HG03175 (cell line): ENCODE results near the gene FGA.
"Not testable (repeated sequence)": the region's sequence is repeated elsewhere in the genome, so short reads cannot be mapped to it uniquely, and the experiment has no call there.

Source experiments
- ATAC-seq: cut with Tn5 transposase; IDR thresholded peaks from one replicate; pipeline ENCODE4 v1.9.1; 2021; ENCODE audit warnings: mild to moderate bottlenecking, moderate library complexity; ENCODE audit not compliant: unreplicated experiment

Gene FGA

GRCh38 chr4:154608361-154609252 lies 18.1 kb upstream of the FGA start:
- ATAC-seq, result no peak

- ATAC-seq, result no peak
These were observed 16.5 kb upstream of the FGA start for GRCh38 chr4:154606728-154607723.

- no peak for ATAC-seq
These were observed 14.2 kb upstream of the FGA start for GRCh38 chr4:154604696-154605200.

- ATAC-seq, result no peak
These were observed 12.7 kb upstream of the FGA start for GRCh38 chr4:154603033-154603943.

DNA sequence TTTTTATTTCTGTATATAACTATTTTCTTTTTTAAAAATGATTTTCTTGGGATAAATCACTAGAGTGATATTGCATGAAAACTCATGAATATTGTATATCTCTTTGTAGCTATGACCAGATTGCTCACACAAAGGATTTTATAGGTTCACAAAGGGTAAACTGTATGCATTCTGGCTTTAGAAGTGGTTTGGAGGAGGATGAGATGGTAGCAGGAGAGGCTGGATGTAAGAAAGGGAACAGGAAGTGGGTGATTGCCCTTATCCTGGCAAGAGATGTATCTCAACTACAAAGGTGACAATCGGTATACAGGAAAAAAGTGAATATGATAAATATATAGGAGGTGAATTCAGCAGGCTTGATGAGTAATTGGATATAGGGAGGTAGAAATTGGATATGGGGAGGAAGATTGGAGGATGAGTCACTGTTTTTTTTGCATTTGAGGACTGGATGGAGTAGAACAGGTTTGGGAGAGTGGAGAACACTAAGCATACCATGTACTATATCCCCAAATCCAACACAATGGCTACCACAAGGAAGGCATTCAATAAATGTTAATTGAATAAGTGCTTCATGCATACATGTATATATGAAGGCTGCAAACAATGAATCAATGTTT lies 12.0 kb upstream of the FGA start:
- ATAC-seq, result no peak

- no peak for ATAC-seq
These were observed 7.5 kb upstream of the FGA start for GRCh38 chr4:154597798-154598774.

DNA sequence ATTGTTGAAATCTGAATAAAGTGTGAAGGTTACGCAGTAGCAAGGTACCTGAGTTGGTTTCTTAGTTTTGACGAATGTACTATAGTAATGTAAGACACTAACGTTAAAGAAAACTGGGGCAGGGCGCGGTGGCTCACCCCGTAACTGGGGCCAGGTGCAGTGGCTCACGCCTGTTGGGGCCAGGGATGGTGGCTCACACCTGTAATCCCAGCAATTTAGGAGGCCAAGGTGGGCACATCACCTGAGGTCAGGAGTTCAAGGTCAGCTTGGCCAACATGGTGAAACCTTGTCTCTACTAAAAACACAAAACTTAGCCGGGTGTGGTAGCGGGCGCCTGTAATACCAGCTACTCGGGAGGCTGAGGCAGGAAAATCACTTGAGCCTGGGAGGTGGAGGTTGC lies 6.7 kb upstream of the FGA start:
- ATAC-seq, result not testable (repeated sequence)

GRCh38 chr4:154595807-154596206 lies 5.3 kb upstream of the FGA start:
- ATAC-seq, result no peak

DNA sequence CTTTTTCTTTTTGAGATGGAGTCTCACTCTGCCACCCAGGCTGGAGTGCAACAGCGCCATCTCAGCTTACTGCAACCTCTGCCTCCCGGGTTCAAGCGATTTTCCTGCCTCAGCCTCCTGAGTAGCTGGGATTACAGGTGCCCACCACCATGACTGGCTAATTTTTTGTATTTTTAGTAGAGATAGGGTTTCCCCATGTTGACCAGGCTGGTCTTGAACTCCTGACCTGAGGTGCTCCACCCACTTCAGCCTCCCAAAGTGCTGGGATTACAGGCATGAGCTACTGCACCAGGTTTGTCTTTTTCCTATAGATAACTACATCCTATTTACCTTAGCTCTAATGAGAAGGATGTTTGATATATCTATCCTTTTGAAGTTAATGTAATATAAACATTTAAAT lies 3.8 kb upstream of the FGA start:
- not testable (repeated sequence) for ATAC-seq

GRCh38 chr4:154593868-154594267 lies 3.3 kb upstream of the FGA start:
- no peak for ATAC-seq

- no peak for ATAC-seq
These were observed 1.3 kb upstream of the FGA start for GRCh38 chr4:154591890-154592289.

DNA sequence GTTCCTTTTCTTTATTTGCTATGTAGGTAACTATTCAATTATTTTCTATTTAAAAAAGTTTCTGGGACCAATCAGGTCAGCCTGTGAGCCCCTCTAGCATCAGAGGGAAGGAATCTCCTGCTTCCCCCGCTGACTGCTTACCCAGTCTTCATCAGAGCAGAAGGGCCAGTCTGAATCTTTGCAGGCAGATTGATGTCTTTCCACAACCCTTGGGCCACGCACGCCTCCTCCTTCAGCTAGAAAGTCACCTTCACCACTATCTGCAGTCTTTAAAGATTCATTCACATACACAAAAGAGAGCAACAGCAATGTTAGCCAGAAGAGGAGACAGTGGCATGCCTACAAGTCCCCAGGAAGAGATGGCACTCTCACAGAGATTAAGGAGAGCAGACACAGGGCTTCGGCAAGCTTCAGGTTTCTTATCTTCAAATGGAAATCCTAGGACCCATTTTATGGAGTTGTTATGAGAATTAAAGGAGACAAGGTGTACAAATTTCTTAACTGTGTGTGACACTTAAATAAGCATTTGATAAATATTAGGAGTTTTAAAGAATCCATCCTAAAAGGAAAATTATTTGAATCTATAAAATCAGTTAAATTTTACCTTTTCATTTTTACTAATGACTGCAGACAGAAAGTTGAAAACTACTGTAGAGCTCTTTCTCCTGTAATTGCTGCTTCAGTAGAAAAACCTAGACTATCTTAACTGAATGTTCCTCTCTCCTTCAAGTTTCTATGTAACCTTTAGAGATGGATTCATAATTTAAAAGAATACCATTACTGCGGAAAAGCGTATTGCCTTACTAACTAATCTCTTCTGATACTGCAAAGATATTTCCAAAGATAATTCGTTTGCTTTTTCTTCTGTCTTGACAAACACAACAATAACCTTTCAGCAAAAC lies 995 bp downstream of the FGA start:
- no peak for ATAC-seq

- ATAC-seq, result no peak
These were observed 2.3 kb downstream of the FGA start for GRCh38 chr4:154588198-154588597.

DNA sequence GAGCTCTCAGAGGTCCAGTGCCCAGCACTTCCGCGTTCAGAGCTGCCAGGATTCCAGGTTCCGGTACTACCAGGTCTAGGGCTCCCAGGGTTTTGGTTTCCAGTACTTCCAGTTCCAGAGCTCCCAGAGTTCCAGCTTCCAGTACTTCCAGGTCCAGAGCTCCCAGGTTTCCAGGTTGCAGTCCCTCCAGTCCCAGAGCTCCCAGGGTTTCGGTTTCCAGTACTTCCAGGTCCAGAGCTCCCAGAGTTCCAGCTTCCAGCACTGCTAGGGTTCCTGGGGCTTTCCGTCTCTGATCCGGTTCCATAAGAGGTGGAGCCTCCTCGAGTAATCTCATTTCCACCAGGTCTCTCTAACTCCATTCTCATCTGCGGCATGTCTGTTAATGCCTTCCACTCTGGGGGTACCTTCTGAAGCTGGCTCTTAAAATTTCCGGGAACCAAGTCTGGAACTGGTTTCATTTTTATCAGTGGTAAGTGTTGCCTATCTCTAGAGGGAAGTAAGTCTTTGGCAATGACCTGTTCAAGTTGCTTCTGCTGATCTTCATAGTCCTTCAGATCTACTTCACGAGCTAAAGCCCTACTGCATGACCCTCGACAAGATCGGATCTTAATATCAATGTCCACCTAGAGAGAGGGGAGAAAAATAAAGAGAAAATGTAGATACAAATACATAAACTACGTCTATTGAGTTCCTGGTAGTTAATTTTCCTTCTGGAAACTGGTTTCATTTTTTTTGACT lies 4.1 kb downstream of the FGA start:
- ATAC-seq, result no peak

- ATAC-seq, result no peak
These were observed 5.0 kb downstream of the FGA start for GRCh38 chr4:154585369-154586018.

DNA sequence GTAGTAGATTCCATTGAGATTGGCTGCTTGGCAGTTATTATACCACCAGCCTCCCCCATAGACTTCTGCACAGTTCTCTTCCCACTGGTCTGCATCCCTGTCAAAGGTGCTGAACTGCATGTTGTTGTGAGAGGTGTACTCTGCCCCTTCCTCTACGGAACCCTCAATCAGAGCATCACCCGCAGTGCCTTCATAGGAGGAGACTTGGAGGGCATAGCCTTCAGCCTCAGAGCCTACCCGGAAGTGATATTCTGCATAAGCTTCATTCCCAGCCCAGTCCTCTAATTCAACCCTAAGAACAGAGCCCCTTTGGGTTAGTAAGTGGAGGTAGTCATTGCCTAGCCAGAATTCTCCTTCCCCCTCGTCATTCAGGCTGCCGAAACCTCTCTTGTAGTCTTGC lies 6.3 kb downstream of the FGA start:
- ATAC-seq, result no peak

- no peak for ATAC-seq
These were observed 6.9 kb downstream of the FGA start for GRCh38 chr4:154583677-154584076.
